ENCODE data around the gene OSBPL7. TPM values are rescaled to one million over a fixed set of nuclear protein-coding genes. Genes with fewer than 3 reads are reported as not detected.

The OSBPL7 gene
- total and polyA plus RNA-seq, 2 of the 8 experiments (the other 6 are each of a cell fraction or from before 2014, with no cell fraction given), result 7.2 to 8.9 TPM

- FAIRE-seq (no peak), DNase-seq (ENCODE audit: low read depth in 1 of 2, low spot score in 2 of 2) (no peak)
- no peak overlapping the region for H3K4me2 ChIP-seq (ENCODE audit: insufficient read depth in 1 of 2, low read depth in 2 of 2, low read length in 2 of 2)
Measured at GRCh38 chr17:47807421-47807820, 14.2 kb downstream of the OSBPL7 start.

More at GRCh38 chr17:47807421-47807820, 14.2 kb downstream of the OSBPL7 start:
- no peak overlapping the region for H3K56ac ChIP-seq (replicated peaks; ENCODE audit: insufficient read length, low read depth, low read length)
- no peak overlapping the region for H2BK5ac ChIP-seq (ENCODE audit: low read depth, low read length)
- no peak overlapping the region for H3K23ac ChIP-seq (ENCODE audit: insufficient read length)
- no peak overlapping the region for H4K8ac ChIP-seq (ENCODE audit: extremely low read depth, insufficient read depth, low read length)
- H4K5ac ChIP-seq (ENCODE audit: insufficient read length, low read depth, low read length), result no peak overlapping the region
- TF ChIP-seq JUND (IDR thresholded peaks at IDR 0.05; ENCODE audit: low read length) (no peak), KDM4A (IDR thresholded peaks at IDR 0.05; ENCODE audit: low read depth, low read length, severe bottlenecking) (no peak), RAD21 (IDR thresholded peaks at IDR 0.05 in 1 of 2, conservative IDR thresholded peaks at IDR 0.05 in 1 of 2; ENCODE audit: low read depth in 2 of 2, low read length in 2 of 2) (no peak)
- H4K20me1 ChIP-seq (replicated peaks in 1 of 2; ENCODE audit: control insufficient read depth in 1 of 2, insufficient read depth in 2 of 2, low read length in 2 of 2), result peaks cover 2 to 4% of the 10 kb centered on the region in 2 experiments
- no peaks in the 10 kb centered on the region for H3K23me2 ChIP-seq (ENCODE audit: low read depth, low read length)
- H3K36me3 ChIP-seq (ENCODE audit: control insufficient read depth in 2 of 4, insufficient read depth in 4 of 4, low read length in 3 of 4), result peaks cover 0 to 2% (median 0%) of the 10 kb centered on the region in 4 experiments; a peak in 1 of 8 replicates
- H3K4me3 ChIP-seq (ENCODE audit: extremely low read depth in 1 of 4, insufficient read depth in 2 of 4, low read depth in 3 of 4, low read length in 4 of 4), result no peak overlapping the region
- H3K79me1 ChIP-seq (ENCODE audit: low read depth, low read length), result no peaks in the 10 kb centered on the region; the same call in 1 of the 2 replicates
- no peaks in the 10 kb centered on the region for H3K79me2 ChIP-seq (ENCODE audit: control insufficient read depth in 1 of 2, insufficient read depth in 2 of 2, low read length in 2 of 2)
- no peak overlapping the region for H2BK15ac ChIP-seq (ENCODE audit: low read length)
- no peaks in the 10 kb centered on the region for H3K27me3 ChIP-seq (replicated peaks in 1 of 4; ENCODE audit: control insufficient read depth in 3 of 4, extremely low read depth in 1 of 4, insufficient read depth in 3 of 4, low read length in 3 of 4)
- H2AK5ac ChIP-seq (ENCODE audit: low read depth, low read length), result no peak overlapping the region
- no peak overlapping the region for H3K9ac ChIP-seq (replicated peaks in 1 of 4; ENCODE audit: extremely low read depth in 1 of 4, low read depth in 3 of 4, low read length in 3 of 4)
- H3K4me1 ChIP-seq (replicated peaks in 1 of 4; ENCODE audit: control insufficient read depth in 3 of 4, insufficient read depth in 4 of 4, low read length in 3 of 4), result no peaks in the 10 kb centered on the region; a peak in 1 of 7 replicates
- no peaks in the 10 kb centered on the region for H3K9me3 ChIP-seq (ENCODE audit: insufficient read depth in 2 of 2, low read depth in 1 of 2, low read length in 1 of 2)
- H2BK12ac ChIP-seq (ENCODE audit: low read depth, low read length), result no peak overlapping the region
- WGBS, 2 experiments (ENCODE audit: extremely low coverage in 1 of 2, insufficient coverage in 1 of 2, insufficient read length in 1 of 2, insufficient replicate concordance in 2 of 2, low coverage in 1 of 2, low lambda C conversion rate in 2 of 2, missing lambda C conversion rate in 1 of 2), result 86% methylated on average over 10 of the region's 11 CpGs; no CpG with 5 or more reads in 1 of the 2 experiments
- H3K18ac ChIP-seq (ENCODE audit: extremely low read depth, low read length), result no peak overlapping the region
- no peak overlapping the region for H2BK120ac ChIP-seq (replicated peaks; ENCODE audit: low read depth, low read length)
- no peak overlapping the region; the same call in 1 of the 2 replicates for H3K27ac ChIP-seq (ENCODE audit: low read depth, low read length)
- no peak overlapping the region for H4K91ac ChIP-seq (replicated peaks; ENCODE audit: insufficient read length, low read length)
- no peak overlapping the region for H2AFZ ChIP-seq (ENCODE audit: low read length)
- CTCF ChIA-PET (ENCODE audit: partially characterized antibody), result interaction anchor here (0.8 to 1.3 kb wide), 4 partner anchors 24 to 109 kb away, joined by 3 to 4 read pairs (median 3); partner anchors contain the start of gene SCRN2
- no peak overlapping the region for H2BK20ac ChIP-seq (ENCODE audit: low read length)
- H3K14ac ChIP-seq (ENCODE audit: insufficient read length), result no peak overlapping the region
- POLR2A ChIA-PET (ENCODE audit: partially characterized antibody), result interaction anchor here (0.9 to 1.0 kb wide), 2 partner anchors 29 to 33 kb away, joined by 3 read pairs; no protein-coding TSS in a partner anchor
- H3K4ac ChIP-seq (replicated peaks; ENCODE audit: insufficient read length, low read depth, low read length), result no peak overlapping the region
